Measurements from ENCODE around the gene CAPN6. TPM values are rescaled to one million over a fixed set of nuclear protein-coding genes. Genes with fewer than 3 reads are reported as not detected.

Gene CAPN6
- total RNA-seq, 1 donor from 2014 or later: not detected

GRCh38 chrX:111207851-111208250, 62.4 kb downstream of the CAPN6 start:
- no peak for DNase-seq (ENCODE audit: low read depth in 2 of 2)

- no peak for DNase-seq (ENCODE audit: low read depth in 2 of 2)
These were observed 70.0 kb downstream of the CAPN6 start for GRCh38 chrX:111200327-111200726.

- no peak for DNase-seq (ENCODE audit: low read depth in 2 of 2)
These were observed 70.8 kb downstream of the CAPN6 start for GRCh38 chrX:111199505-111199904.

Other genes starting within 250 kb of the CAPN6 start
- gene PAK3, start 174.3 kb downstream of the CAPN6 start, total RNA-seq: 1.2 and 1.3 TPM in 2 replicates
- not detected in 2 replicates for gene DCX, start 141.7 kb upstream of the CAPN6 start, total RNA-seq
- gene SERTM2, start 241.2 kb upstream of the CAPN6 start, total RNA-seq: not detected in 2 replicates